Measurements from ENCODE around the gene SMAD7. TPM values are rescaled to one million over a fixed set of nuclear protein-coding genes. Genes with fewer than 3 reads are reported as not detected.

SMAD7 gene
- total RNA-seq, 1 experiment from 2014 or later, result 78.3 TPM

DNA sequence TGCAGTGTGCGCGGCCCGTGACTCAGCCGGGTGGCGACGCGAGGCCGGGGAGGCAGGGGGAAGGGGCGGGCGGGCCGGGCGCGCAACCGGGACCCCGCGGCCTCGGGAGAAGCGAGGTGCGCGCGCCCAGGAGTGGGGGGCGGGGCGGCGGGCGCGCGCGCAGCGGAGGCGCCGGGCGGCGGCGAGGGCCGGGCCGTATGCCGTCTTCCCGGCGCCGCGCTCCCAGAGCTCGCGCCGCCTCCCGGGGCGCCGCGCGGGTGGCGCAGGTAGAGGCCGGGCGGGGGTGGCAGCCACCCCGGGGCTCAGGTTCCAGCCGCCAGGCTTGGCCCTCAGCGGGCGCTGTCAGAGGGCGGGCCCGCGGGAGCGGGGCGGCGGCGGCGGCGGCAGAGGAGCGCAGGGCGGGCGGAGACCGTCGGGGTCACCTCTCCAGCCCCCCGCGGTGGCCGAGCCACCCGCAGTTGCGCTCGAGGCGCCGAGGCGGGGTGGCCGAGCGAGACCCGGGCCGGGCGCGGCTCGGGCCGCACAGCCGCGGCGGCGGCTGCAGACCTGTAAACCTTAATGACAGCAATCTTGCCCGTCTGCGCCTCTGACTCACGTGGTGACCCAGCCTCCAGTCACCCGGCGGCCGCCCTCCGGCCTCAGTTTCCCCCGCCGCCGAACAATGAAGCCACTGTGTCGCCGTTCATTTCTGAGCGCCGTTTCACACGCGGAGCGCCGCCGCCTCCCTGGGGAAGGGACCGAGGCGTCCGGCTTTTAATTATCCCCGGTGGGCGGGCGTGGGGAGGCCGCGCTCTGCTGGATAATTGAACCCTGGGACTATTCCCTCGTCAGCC, 25.3 kb upstream of the SMAD7 start:
- peak; percentile 98 for DNase-seq
- H3K36me3 ChIP-seq (replicated peaks; ENCODE audit: control insufficient read depth, insufficient read depth, low read length), result no peaks in the 10 kb centered on the region
- H3K27me3 ChIP-seq (ENCODE audit: control insufficient read depth, insufficient read depth, low read length), result peaks cover 4% of the 10 kb centered on the region; the same call in 1 of the 2 replicates
- peak overlapping the region; percentile 77 for H3K4me3 ChIP-seq (ENCODE audit: insufficient read depth, low read depth, low read length)

DNA sequence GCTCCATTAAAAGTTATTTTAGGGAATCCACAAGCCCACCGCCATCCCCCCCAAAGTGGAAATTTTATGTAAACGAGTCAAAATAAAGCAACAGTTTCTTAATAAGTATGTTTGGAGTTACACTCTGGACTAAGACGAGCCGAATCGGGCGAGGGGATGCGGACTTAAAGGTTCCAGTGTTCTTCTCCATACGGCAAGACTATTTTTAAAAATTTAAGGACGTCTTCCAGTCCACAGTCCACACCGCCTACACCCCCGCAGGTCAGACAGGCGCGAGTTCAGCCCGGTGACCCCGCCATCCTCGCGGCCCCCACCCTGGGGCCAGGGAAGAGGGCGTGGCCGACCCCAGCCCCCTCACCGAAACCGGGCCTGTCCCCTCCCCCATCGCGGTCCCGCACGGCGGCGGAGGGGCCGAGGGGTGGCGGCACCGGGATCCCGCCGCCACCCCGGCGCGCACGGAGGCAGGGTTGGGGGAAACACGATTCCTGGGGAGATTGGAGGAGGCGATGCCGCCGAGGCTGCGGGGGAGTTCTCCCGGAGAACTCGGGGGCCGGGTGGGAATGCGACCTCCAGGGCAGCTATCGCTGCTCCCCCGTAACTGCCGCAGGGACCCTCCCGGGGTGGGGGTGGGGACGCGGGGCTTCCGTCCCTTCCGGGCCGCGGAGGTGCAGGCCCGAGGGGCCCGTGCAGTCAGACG, 24.5 kb upstream of the SMAD7 start:
- Histone ChIP-seq H3K4me3 (ENCODE audit: insufficient read depth, low read depth, low read length) (peak overlapping the region; percentile 77), H3K36me3 (replicated peaks; ENCODE audit: control insufficient read depth, insufficient read depth, low read length) (no peaks in the 10 kb centered on the region), H3K27me3 (ENCODE audit: control insufficient read depth, insufficient read depth, low read length) (peaks cover 4% of the 10 kb centered on the region; the same call in 1 of the 2 replicates)
- peak; percentile 88 for DNase-seq

DNA sequence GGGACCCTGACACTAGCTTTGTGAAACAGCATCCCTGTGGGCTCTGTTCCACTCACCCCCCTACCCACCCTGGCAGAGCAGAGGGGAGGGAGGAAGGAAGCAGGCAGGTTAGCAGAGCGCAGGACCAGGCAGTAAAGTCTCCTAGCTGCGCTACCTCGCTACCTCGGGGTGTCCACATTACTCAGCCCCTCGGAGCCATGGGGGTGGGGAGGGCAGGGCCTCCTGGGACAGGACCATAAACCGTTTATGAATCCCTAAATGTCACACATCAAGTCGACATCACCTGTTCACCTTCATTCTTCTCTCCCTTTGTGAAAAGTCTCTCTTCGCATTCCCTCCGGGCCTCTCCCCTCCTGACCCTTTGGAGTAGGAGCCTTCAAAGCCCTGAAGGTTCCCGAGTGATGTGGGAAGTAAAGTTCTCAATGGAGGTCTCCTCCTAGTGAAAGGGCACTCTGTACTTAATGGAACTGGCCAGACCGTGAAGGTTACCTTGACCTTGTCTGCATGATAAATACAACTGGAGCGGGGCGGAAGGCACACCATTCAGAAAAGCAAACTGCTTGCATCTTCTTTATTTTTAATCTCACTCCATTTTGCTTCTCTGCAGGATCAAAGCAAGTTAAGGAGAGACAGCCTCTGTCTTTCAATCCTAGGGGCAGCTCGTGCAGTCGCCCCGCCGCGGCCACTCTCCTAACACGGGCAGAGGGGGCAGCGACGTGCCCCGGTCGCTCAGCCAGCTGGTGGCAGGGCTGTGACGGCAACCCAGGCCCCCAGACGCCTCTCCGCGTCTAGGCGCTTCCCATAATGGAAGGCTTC, 23.7 kb upstream of the SMAD7 start:
- DNase-seq, result peak; percentile 77
- Histone ChIP-seq H3K27me3 (ENCODE audit: control insufficient read depth, insufficient read depth, low read length) (peaks cover 4% of the 10 kb centered on the region; the same call in 1 of the 2 replicates), H3K4me3 (ENCODE audit: insufficient read depth, low read depth, low read length) (peak overlapping the region; percentile 77), H3K36me3 (replicated peaks; ENCODE audit: control insufficient read depth, insufficient read depth, low read length) (no peaks in the 10 kb centered on the region)

DNA sequence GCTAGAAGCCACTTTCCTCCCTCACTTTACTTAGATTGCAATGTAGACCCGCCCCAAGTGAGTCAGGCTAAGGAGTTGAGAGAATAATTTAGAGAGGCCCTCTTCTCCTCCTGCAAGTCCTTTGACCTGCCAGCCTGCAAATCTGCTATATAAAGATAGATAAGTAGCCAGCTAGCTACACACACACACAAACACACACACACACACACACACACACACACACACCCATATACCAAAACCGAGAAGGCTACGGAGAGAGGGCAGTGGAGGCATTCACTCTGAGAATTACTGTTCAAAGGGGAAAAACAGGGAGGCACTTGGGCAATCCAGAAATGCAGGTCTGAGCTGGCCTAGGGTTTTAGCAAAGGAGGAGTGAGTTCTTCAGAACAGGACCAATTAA, 23.0 kb upstream of the SMAD7 start:
- Histone ChIP-seq H3K27me3 (ENCODE audit: control insufficient read depth, insufficient read depth, low read length) (peaks cover 4% of the 10 kb centered on the region; the same call in 1 of the 2 replicates), H3K36me3 (replicated peaks; ENCODE audit: control insufficient read depth, insufficient read depth, low read length) (no peaks in the 10 kb centered on the region), H3K4me3 (ENCODE audit: insufficient read depth, low read depth, low read length) (no peak overlapping the region)
- DNase-seq, result no peak

DNA sequence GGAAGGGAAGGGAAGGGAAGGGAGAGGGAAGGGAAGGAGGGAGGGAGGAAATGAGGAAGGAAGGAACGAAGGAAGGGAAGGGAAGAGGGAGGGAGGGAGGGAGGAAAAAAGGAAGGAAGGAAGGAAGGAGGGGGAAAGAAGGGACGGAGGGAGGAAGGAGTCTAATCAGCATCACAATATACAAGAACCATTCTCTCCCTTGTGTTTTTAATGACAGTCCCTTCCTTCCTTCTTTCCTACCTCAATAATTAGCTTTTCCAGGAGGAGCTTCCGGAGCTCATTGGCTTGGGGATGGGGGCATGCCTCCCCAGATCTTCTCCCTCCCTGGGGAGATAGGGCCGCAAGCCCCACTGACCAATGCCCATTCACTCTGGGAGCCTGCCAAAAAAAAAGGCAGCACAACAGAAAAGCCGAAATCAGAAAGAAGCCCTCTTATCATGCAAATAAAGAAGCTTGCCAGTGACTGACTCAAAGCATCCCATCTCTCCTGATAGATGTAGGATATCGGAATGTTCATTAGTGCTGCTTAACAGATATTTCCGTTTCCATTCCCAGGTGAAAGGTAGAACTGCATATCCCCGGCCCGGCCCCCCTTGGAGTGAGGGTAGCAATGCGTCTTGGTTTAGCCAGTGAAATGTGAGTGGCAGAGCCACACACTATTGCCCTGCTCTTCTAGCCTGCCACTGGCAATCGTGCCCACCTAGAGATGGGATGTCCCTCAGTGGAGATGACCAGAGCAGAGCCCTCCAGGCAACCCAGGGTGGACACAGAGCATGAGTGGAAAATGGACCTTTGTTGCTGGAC, 17.8 kb upstream of the SMAD7 start:
- no peaks in the 10 kb centered on the region for H3K36me3 ChIP-seq (replicated peaks; ENCODE audit: control insufficient read depth, insufficient read depth, low read length)
- no peak overlapping the region for H3K4me3 ChIP-seq (ENCODE audit: insufficient read depth, low read depth, low read length)
- peak; percentile 72 for DNase-seq
- no peaks in the 10 kb centered on the region for H3K27me3 ChIP-seq (ENCODE audit: control insufficient read depth, insufficient read depth, low read length)

DNA sequence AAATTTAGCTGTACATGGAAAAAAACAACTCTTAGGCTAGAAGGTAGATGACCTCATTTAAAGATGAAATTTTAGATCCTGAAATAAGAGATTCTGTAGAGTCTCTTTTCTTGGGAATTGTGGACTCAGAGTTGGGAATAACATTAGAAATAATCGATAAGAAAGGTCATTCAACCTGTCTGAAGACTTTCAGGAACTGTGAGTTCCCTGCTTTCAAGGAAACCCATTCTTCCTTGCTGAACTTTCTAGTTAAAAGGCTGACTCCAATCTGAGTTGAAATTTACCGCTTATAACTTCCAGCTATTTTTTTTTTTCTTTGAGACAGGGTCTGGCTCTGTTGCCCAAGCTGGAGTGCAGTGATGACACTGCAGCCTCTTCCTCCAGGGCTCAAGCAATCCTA, 16.8 kb upstream of the SMAD7 start:
- no peak overlapping the region for H3K4me3 ChIP-seq (ENCODE audit: insufficient read depth, low read depth, low read length)
- no peak for DNase-seq

DNA sequence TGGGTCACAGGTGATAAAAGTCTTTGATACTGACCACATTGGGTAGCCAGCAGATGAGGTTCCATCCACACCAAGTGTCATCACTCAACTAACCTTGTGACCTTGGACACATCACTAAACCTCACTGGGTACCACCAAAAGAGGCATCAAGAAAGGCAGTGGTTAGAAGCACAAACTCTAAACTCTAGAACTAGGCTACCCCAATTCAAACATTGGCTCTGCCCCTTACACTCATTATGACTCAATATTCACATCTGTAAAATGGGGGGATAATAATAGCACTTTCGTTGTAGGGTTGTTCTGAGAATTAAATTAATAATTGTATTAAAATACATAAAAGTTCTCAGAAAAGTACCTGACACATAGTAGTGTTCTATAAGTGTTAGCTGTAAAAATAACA, 15.8 kb upstream of the SMAD7 start:
- Histone ChIP-seq H3K36me3 (replicated peaks; ENCODE audit: control insufficient read depth, insufficient read depth, low read length) (no peaks in the 10 kb centered on the region), H3K27me3 (ENCODE audit: control insufficient read depth, insufficient read depth, low read length) (no peaks in the 10 kb centered on the region), H3K4me3 (ENCODE audit: insufficient read depth, low read depth, low read length) (no peak overlapping the region)
- no peak for DNase-seq

More for the DNA sequence above, 16.8 kb upstream of the SMAD7 start:
- Histone ChIP-seq H3K36me3 (replicated peaks; ENCODE audit: control insufficient read depth, insufficient read depth, low read length) (no peaks in the 10 kb centered on the region), H3K27me3 (ENCODE audit: control insufficient read depth, insufficient read depth, low read length) (no peaks in the 10 kb centered on the region)

DNA sequence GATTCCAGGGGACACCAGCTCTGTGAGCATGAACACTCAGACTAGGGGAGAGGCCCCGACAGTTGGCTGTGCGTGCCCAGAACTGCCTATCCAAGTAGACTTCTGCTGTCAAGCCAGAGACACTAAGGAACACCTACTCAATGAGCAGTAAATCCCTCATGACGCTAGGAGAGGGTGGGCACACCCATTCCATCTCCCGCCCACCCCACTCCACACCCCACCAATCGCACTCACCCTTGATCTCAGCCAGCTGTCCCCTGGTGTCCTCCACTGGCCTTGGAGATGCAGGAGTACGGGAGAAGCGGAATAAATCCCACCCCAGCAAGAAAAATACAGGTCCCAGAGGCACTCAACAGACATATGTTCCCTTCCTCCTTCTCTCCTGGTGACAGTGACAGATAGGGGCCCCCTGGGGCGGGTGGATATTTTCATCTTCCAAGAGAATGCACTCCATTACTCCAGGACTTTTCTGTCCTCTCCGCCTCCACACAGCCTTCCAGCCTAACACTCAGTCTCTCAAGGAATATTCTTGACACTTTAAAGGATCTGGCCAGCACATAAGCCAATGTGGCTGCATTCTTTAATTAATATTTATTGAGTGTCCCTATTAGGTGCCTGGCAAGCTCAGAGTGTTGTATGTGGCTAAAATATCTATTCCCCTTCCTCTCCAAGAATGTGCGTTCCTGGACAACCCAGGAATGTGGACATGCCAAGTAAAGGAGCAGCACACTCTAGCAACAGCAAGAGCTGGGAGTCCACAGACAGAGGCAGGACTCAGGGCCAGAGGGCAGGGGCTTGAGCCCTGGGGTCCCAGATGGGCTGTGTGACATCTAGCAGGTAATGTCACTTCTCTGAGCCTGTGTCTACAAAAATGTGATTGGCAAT, 13.1 kb upstream of the SMAD7 start:
- Histone ChIP-seq H3K36me3 (replicated peaks; ENCODE audit: control insufficient read depth, insufficient read depth, low read length) (no peaks in the 10 kb centered on the region), H3K27me3 (ENCODE audit: control insufficient read depth, insufficient read depth, low read length) (no peaks in the 10 kb centered on the region), H3K4me3 (ENCODE audit: insufficient read depth, low read depth, low read length) (no peak overlapping the region)
- DNase-seq, result no peak

DNA sequence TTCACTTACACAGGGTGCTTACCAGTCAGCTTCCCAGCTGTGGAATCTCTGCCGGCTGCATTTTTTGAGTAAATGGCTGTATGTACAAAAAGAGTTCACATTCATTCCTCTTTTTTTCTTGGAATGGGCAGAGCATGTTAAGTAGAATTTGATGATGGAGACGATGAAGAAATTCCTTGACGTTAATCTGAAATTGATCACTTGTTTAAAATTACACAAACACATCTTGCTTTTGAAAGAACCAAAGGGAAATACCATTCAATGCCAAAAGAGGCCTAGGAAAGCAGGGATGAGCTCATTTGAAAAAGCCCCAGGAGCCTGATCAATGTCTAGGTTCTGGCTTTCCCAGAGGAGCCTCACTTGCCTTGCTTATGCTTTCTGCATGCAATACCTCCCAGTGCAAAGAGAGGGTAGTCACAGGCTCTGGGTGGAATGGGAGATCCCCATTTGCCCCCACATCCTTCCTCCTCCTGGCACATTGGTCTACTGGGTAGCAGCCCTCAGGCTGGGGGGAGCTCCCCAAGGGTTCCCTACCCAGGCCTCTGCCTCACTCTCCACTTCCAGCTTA, 12.3 kb upstream of the SMAD7 start:
- Histone ChIP-seq H3K27me3 (ENCODE audit: control insufficient read depth, insufficient read depth, low read length) (no peaks in the 10 kb centered on the region), H3K4me3 (ENCODE audit: insufficient read depth, low read depth, low read length) (no peak overlapping the region), H3K36me3 (replicated peaks; ENCODE audit: control insufficient read depth, insufficient read depth, low read length) (no peaks in the 10 kb centered on the region)
- no peak for DNase-seq

DNA sequence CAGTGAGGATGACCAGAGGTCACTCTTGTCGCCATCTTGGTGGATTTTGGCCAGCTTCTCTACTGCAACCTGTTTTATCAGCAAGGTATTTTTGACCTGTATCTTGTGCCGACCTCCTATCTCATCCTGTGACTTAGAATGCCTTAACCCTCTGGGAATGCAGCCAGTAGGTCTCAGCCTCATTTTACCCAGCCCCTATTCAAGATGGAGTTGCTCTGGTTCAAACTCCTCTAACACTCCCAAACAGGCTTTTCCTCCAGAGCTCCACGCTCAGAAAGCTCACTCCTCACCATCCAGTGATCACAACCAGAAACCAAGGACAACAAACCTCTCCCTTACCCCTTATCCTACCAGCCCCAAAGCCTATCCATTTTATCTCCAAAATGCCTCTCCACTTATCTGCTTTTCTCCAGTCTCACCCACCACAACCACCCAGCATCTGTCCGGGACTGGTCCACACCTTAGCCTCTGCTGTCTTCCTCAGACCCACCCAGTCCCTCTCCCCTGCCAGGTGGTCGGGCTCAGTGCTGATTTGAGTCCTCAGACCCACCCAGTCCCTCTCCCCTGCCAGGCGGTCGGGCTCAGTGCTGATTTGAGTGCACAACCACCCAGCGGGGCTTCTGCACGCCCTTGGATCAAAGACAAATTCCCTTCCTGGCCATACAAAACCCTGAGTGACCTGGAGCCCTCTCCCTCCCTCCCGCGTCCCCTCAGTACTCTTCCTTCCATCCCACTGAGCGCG, 11.7 kb upstream of the SMAD7 start:
- Histone ChIP-seq H3K36me3 (replicated peaks; ENCODE audit: control insufficient read depth, insufficient read depth, low read length) (no peaks in the 10 kb centered on the region), H3K27me3 (ENCODE audit: control insufficient read depth, insufficient read depth, low read length) (no peaks in the 10 kb centered on the region), H3K4me3 (ENCODE audit: insufficient read depth, low read depth, low read length) (no peak overlapping the region)
- DNase-seq, result no peak

DNA sequence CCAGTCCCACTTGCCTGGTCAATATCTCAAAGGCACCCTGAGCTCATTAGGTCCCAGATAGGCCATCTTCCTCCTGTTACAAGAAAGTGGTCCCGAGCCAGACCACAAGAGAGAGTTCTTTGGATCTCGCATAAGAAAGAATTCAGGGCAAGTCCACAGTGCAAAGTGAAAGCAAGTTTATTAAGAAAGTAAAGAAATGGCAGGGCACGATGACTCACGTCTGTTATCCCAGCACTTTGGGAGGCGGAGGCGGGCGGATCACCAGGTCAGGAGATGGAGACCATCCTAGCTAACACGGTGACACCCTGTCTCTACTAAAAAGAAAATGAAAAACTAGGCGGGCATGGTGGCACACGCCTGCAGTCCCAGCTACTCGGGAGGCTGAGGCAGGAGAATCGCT, 10.8 kb upstream of the SMAD7 start:
- H3K27me3 ChIP-seq (ENCODE audit: control insufficient read depth, insufficient read depth, low read length), result no peaks in the 10 kb centered on the region
- no peak for DNase-seq
- H3K36me3 ChIP-seq (replicated peaks; ENCODE audit: control insufficient read depth, insufficient read depth, low read length), result no peaks in the 10 kb centered on the region
- H3K4me3 ChIP-seq (ENCODE audit: insufficient read depth, low read depth, low read length), result no peak overlapping the region

Data from H7 (cell line).